K562 (cell line): ENCODE measurements around the gene HTR3B. TPM values are rescaled to one million over a fixed set of nuclear protein-coding genes. Genes with fewer than 3 reads are reported as not detected.

ENCODE experiments used
- ATAC-seq: fragments of 200-7000 bp; cut with Tn5 transposase; 3 replicates; pipeline ENCODE4 v1.9.1; 2020; ENCODE audit warnings: moderate library complexity
- BruUV-seq: library from RNA; stranded (reverse); fragments of 400-500 nt; replicated peaks from 2 replicates; lab custom pipeline; 2021; lab: Mats Ljungman, UMichigan
- CTCF ChIA-PET: fragments of 300-600 bp; formaldehyde crosslinking; extraction: SDS; loops from one replicate; lab custom pipeline; 2021; ENCODE audit warnings: low intra/inter-chr PET ratio; lab: Yijun Ruan, JAX
- POLR2A ChIA-PET: fragments of 300-600, 350-650 bp; sonication (Branson Sonifier 250); formaldehyde crosslinking; extraction: SDS; loops from one replicate; lab custom pipeline; 2021; ENCODE audit warnings: antibody characterized with exemption, inconsistent platforms; lab: Yijun Ruan, JAX
- DNase-seq, 4 experiments: peaks; one replicate each; pipeline versions ENCODE4 v3.0.0 to v3.0.0-alpha.2; 2011 to 2018; ENCODE audit warnings: low spot score in 3 of 4, mixed read lengths in 3 of 4; ENCODE audit errors: extremely low read depth in 1 of 4
- FAIRE-seq: peaks from 2 replicates; lab custom pipeline; 2011; peaks lifted over from hg19 to GRCh38; lab: Jason Lieb, UNC
- H2AFZ ChIP-seq: 2 replicates; pipeline ENCODE4 v1.6.0; 2011; ENCODE audit warnings: low read depth, low read length, control low read depth, inconsistent platforms
- H3K27ac ChIP-seq: fragments of 200-600 bp; 3 replicates; pipeline ENCODE4 v1.8.0; 2011; ENCODE audit warnings: low read depth, mild to moderate bottlenecking, control low read depth, inconsistent platforms, low read length, moderate library complexity, mixed read lengths; ENCODE audit errors: extremely low read depth
- H3K27me3 ChIP-seq, 2 experiments: fragments of 300-600 bp in 1 of 2; 2 replicates in 1 of 2; 3 replicates in 1 of 2; pipeline versions ENCODE4 v1.6.0 to v1.8.0; 2011; ENCODE audit warnings: inconsistent platforms in 2 of 2, low read length in 2 of 2, mild to moderate bottlenecking in 1 of 2, mixed read lengths in 1 of 2, moderate library complexity in 1 of 2; ENCODE audit not compliant: control insufficient read depth in 2 of 2, insufficient read depth in 2 of 2
- H3K36me3 ChIP-seq: fragments of 300-600 bp; 3 replicates; pipeline ENCODE4 v1.8.0; 2011; ENCODE audit warnings: mild to moderate bottlenecking, low read length, inconsistent platforms; ENCODE audit not compliant: control insufficient read depth, insufficient read depth
- H3K4me1 ChIP-seq, 2 experiments: fragments of 200-600 bp in 1 of 2; replicated peaks in 1 of 2; 2 replicates in 1 of 2; 3 replicates in 1 of 2; pipeline versions ENCODE4 v1.5.1 to v1.8.0; 2011; ENCODE audit warnings: inconsistent platforms in 2 of 2, low read length in 2 of 2, mild to moderate bottlenecking in 1 of 2, mixed read lengths in 1 of 2, moderate library complexity in 1 of 2; ENCODE audit not compliant: control insufficient read depth in 2 of 2, insufficient read depth in 2 of 2
- H3K4me2 ChIP-seq: 2 replicates; pipeline ENCODE4 v1.6.1; 2011; ENCODE audit warnings: low read length, control low read depth, inconsistent platforms, mixed read lengths; ENCODE audit not compliant: insufficient read depth
- H3K4me3 ChIP-seq: fragments of 200-600 bp; sonication (generic), shearing (Covaris generic); 2 replicates; pipeline ENCODE4 v1.5.1; 2016; ENCODE audit warnings: control low read depth, inconsistent platforms
- H3K79me2 ChIP-seq: fragments of 200-600 bp; 3 replicates; pipeline ENCODE4 v1.8.0; 2011; ENCODE audit warnings: low read length, inconsistent platforms; ENCODE audit not compliant: control insufficient read depth, insufficient read depth
- H3K9ac ChIP-seq, 2 experiments: 2 replicates each; pipeline versions ENCODE4 v1.6.0 to v1.6.1; 2011; ENCODE audit warnings: low read depth in 2 of 2, low read length in 2 of 2, control low read depth in 1 of 2, inconsistent platforms in 1 of 2, mild to moderate bottlenecking in 1 of 2, mixed read lengths in 1 of 2; ENCODE audit not compliant: insufficient read depth in 1 of 2
- H3K9me1 ChIP-seq: one replicate; pipeline ENCODE4 v1.6.0; 2011; ENCODE audit warnings: inconsistent platforms, mild to moderate bottlenecking, low read length, moderate library complexity; ENCODE audit not compliant: control insufficient read depth, insufficient read depth
- H3K9me3 ChIP-seq: replicated peaks from 2 replicates; pipeline ENCODE4 v1.5.1; 2011; ENCODE audit warnings: low read depth, low read length, inconsistent platforms; ENCODE audit not compliant: control insufficient read depth, insufficient read depth
- H4K20me1 ChIP-seq: replicated peaks from 2 replicates; pipeline ENCODE4 v1.6.1; 2011; ENCODE audit warnings: low read length, inconsistent platforms, mixed read lengths; ENCODE audit not compliant: control insufficient read depth, insufficient read depth
- E2F3 ChIP-seq: fragments of 250-450 bp; sonication (Bioruptor Pico); IDR thresholded peaks from 2 replicates; pipeline ENCODE4 v1.4.0; 2020; ENCODE audit warnings: mild to moderate bottlenecking
- IRF9 ChIP-seq: fragments of 450-650 bp; IDR thresholded peaks from 2 replicates; pipeline ENCODE4 v1.6.1; 2016; ENCODE audit warnings: missing biosample characterization, missing genetic modification characterization
- LEF1 ChIP-seq: fragments of 450-650 bp; IDR thresholded peaks from 2 replicates; pipeline ENCODE4 v1.6.1; 2016; ENCODE audit warnings: mild to moderate bottlenecking
- NCOA4 ChIP-seq: fragments of 450-650 bp; IDR thresholded peaks from 2 replicates; pipeline ENCODE4 v1.6.1; 2018; ENCODE audit warnings: mild to moderate bottlenecking; ENCODE audit not compliant: partially characterized antibody
- PCBP1 ChIP-seq: fragments of 200-400 bp; formaldehyde crosslinking; IDR thresholded peaks from 2 replicates; pipeline ENCODE4 v1.6.1; 2018; ENCODE audit warnings: mild to moderate bottlenecking, low read depth, low read length; ENCODE audit not compliant: poor library complexity, severe bottlenecking
- SAFB ChIP-seq: fragments of 200-400 bp; formaldehyde crosslinking; IDR thresholded peaks from 2 replicates; pipeline ENCODE4 v1.6.1; 2017; ENCODE audit warnings: low read depth, low read length, borderline replicate concordance
- THRB ChIP-seq: fragments of 450-650 bp; formaldehyde crosslinking; conservative IDR thresholded peaks from 2 replicates; pipeline ENCODE4 v1.4.0; 2022; ENCODE audit warnings: mild to moderate bottlenecking, missing genetic modification characterization
- ZNF586 ChIP-seq: fragments of 450-650 bp; formaldehyde crosslinking; conservative IDR thresholded peaks from 2 replicates; pipeline ENCODE4 v1.4.0; 2020; ENCODE audit warnings: mild to moderate bottlenecking, moderate library complexity
- WGBS: fragments of 100-300 bp; shearing (Covaris generic); methylation state at CpG from one replicate; pipeline ENCODE4 v1.1.6; 2016; ENCODE audit warnings: low coverage, mixed read lengths; ENCODE audit not compliant: insufficient coverage; ENCODE audit errors: missing lambda C conversion rate; 5-methylcytosine and 5-hydroxymethylcytosine counted together
- in situ Hi-C: fragments of 300-500 bp; cut with MboI; formaldehyde crosslinking; loops from 4 replicates; pipeline ENCODE4 v1.15.0; 2018; ENCODE audit warnings: inconsistent platforms, mixed read lengths
- intact Hi-C: fragments of 100-400 bp; cut with micrococcal nuclease; formaldehyde crosslinking; loops from 2 replicates; pipeline ENCODE4 v1.14.2; 2022
- polyA plus RNA-seq, 8 experiments: library from polyadenylated mRNA; depleted of rRNA in 4 of 8; stranded (reverse) in 5 of 8; unstranded in 3 of 8; fragments of >200 nt; fragmentation: Nextera tagmentation in 2 of 8; fragmentation: Illumina TruSeq in 1 of 8; extraction: Ambion mirVana in 2 of 8; extraction: Trizol in 1 of 8; gene quantifications; 2 replicates each; pipeline versions ENCODE4 v1.2.1 to v1.2.3, GENCODE V29; 2011 to 2014; ENCODE audit warnings: inconsistent platforms in 1 of 8, missing spikeins in 1 of 8
- total RNA-seq, 7 experiments: library from RNA; depleted of rRNA in 6 of 7; stranded (reverse); fragments of >200 nt in 6 of 7; fragmentation: Illumina TruSeq in 2 of 7; extraction: Trizol in 2 of 7; gene quantifications; 2 replicates each; pipeline versions ENCODE4 v1.2.1 to v1.2.3, GENCODE V29; 2011 to 2021; ENCODE audit warnings: low replicate concordance in 1 of 7

The HTR3B gene
- total and polyA plus RNA-seq, 9 of the 15 experiments (the other 6 are each of a cell fraction or from before 2014, with no cell fraction given): not detected

- H3K4me2 ChIP-seq: no peak overlapping the region
- no peaks in the 10 kb centered on the region for H3K9me1 ChIP-seq
- no peak for ATAC-seq
- H3K79me2 ChIP-seq: no peaks in the 10 kb centered on the region
- no peaks in the 10 kb centered on the region for H3K9me3 ChIP-seq
- no peak for TF ChIP-seq NCOA4
- TF ChIP-seq SAFB: no peak
- no peak for TF ChIP-seq IRF9 (tag)
- TF ChIP-seq ZNF586 (CRISPR knock-in tag): no peak
- no peak for TF ChIP-seq LEF1
- TF ChIP-seq PCBP1: no peak
- no peak for TF ChIP-seq THRB (CRISPR knock-in tag)
- no peak for TF ChIP-seq E2F3 (CRISPR knock-in tag)
- intact Hi-C loops: no loop called here
- ChIA-PET POLR2A (interaction anchor here (0.6 to 0.7 kb wide), 2 partner anchors 12 to 199 kb away, joined by 3 read pairs; no protein-coding TSS in a partner anchor), CTCF (no interaction called here)
- in situ Hi-C loops: no loop called here
- peaks cover 17 to 79% of the 10 kb centered on the region in 2 experiments for H3K27me3 ChIP-seq
- H3K4me1 ChIP-seq: no peaks in the 10 kb centered on the region
- no peak overlapping the region for H2AFZ ChIP-seq
- no peaks in the 10 kb centered on the region for H3K36me3 ChIP-seq
- no peak for FAIRE-seq
- no peak overlapping the region for H3K27ac ChIP-seq
- 0% methylated on average over 6 of the region's 6 CpGs for WGBS
- H3K4me3 ChIP-seq: no peak overlapping the region
- no peak for DNase-seq
- no peaks in the 10 kb centered on the region for H4K20me1 ChIP-seq
- no peak overlapping the region for H3K9ac ChIP-seq
- BruUV-seq: no TSS peak
These were observed 76.2 kb downstream of the HTR3B start for GRCh38 chr11:113980785-113981184.
